ENCODE data around the gene TAS2R4.
A peak's percentile ranks its signal among the peaks of the same experiment; 100 is the strongest.
"Not testable (repeated sequence)": the region's sequence is repeated elsewhere in the genome, so short reads cannot be mapped to it uniquely, and the experiment has no call there.

Gene TAS2R4

GRCh38 chr7:141776374-141776773 lies at the start of gene TAS2R4:
Gene TAS2R4, plus strand, starts transcription at chr7:141776674. Its CDS starts 1,815 bp downstream, at chr7:141778489.
- DNase-seq (ENCODE audit: low spot score): no peak

- no peak for DNase-seq (ENCODE audit: low spot score)
Observed at GRCh38 chr7:141729020-141729419, 47.5 kb upstream of the TAS2R4 start.

DNA sequence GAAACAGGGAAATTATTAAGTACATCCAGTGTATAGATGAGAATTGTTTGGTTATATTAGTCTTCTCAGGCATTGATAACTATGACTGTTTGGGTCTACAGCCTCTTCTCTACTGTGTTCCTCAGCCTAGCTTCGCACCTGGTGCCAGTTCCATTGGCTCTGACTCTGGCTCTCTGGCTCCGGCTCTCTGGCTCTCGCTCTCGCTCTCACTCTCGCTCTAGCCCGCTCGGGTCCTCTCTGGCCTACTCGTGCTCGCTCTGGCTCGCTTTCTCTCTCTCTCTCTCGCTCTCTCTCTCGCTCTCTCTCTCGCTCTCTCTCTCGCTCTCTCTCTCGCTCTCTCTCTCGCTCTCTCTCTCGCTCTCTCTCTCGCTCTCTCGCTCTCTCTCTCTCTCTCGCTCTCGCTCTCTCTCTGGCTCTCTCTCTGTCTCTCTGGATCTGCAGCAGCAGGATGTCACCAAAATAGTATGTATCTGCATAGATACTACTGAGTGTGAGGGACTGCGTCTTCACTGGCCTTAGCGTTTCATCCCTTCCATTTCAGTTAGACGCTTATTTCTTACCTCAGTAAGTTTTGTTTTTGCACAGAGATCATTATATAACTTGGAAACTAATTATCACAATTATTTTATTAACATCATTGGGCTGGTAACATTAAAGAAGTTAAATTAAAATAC lies 44.9 kb upstream of the TAS2R4 start:
- no peak for DNase-seq (ENCODE audit: low spot score)

DNA sequence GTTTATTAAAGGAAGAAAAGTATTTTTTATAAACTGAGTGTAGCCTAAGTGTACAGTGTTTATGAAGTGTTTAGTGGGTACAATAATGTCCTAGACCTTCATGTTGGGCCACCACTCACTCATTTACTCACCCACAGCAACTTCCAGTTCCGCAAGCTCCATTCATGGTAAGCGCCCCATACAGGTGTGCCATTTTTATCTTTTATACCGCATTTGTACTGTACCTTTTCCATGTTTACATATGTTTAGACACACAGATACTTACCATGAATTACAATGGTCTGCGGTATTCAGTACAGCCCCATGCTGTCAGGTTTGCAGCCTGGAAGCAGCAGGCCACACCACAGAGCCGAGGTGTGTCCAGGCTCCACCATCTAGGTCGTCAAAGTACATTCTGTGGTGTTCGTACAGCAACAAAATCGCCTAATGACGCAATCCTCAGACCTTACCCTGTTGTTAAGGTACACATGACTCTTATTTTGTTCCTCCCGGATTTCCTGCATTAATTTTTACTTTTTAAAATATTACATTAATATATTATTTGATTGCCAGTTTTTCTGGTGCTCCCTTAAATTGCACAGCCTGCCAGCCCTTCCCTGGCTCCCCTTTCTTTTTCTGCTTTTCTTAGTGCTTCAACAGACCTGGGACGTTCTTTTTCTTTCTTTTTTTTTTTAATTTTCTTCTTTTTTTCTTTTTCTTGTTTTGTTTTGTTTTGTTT lies 39.2 kb upstream of the TAS2R4 start:
- DNase-seq (ENCODE audit: low spot score): peak; percentile 6

GRCh38 chr7:141737836-141738591 lies 38.5 kb upstream of the TAS2R4 start, which contains the start of gene SSBP1:
Gene SSBP1, plus strand, starts transcription at chr7:141738358. Its CDS starts 809 bp downstream, at chr7:141739167.
- peak; percentile 95 for DNase-seq (ENCODE audit: low spot score)

DNA sequence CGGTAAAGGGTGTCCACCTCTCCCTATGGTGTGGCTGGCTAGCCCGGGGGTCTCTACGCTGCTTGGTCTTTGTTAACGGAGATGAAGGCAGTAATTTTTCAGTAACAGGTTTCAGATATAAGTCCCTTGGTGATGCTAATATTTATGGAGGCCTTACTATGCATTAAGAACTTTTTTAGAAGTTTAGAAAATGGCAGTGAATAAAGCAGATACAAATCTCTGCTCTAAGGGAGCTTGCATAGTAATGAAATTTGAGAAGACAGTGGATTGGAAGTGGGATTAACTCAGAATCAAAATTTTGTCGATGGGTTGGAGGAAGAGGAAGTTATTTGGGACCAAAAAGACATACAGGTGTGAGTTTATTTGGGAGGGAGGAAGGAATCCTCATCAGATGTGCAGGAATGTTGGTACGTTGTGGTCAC lies 37.9 kb upstream of the TAS2R4 start:
- DNase-seq (ENCODE audit: low spot score): no peak

GRCh38 chr7:141739250-141739649 lies 37.2 kb upstream of the TAS2R4 start:
- no peak for DNase-seq (ENCODE audit: low spot score)

- DNase-seq (ENCODE audit: low spot score): no peak
Observed at GRCh38 chr7:141742229-141742628, 34.2 kb upstream of the TAS2R4 start.

GRCh38 chr7:141744131-141744530 lies 32.3 kb upstream of the TAS2R4 start:
- DNase-seq (ENCODE audit: low spot score): no peak

- DNase-seq (ENCODE audit: low spot score): no peak
Observed at GRCh38 chr7:141748396-141748795, 28.1 kb upstream of the TAS2R4 start.

GRCh38 chr7:141751904-141752303 lies 24.6 kb upstream of the TAS2R4 start:
- not testable (repeated sequence) for DNase-seq (ENCODE audit: low spot score)

DNA sequence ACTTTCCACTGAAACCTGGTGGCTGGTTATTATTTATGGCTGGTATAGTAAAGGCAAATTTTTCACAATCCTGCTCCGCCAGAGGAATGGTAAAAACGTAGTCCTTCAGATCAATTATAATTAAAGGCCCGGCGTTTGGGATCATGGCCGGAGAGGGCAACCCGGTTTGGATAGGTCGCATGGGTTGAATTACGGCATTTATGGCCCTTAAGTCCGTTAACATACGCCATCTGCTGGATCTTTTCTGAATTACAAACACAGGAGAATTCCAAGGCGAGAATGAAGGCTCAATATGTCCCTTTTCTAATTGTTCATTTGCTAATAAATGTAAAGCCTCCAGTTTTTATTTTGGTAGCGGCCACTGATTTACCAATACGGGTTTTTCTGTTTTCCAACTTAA lies 23.8 kb upstream of the TAS2R4 start:
- DNase-seq (ENCODE audit: low spot score): no peak

DNA sequence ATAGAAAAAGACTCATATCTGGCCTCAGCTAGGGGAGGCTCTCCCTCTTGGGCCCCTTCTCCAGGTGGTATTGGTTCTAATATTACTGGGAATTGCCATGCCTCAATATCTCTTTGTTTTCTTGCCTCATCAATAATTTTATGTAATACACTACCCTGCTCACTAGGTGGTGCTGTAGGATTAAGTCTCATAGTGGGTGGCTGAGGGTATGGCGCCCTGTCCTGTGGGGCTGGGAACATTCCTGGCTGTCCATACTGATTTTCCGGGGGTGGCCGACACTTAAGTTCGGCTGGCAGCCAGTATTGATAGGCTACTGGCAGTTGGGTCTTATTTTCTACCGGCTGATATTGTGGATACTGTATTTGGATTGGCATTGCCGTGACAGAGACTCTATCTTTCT lies 21.5 kb upstream of the TAS2R4 start:
- DNase-seq (ENCODE audit: low spot score): peak; percentile 21

- no peak for DNase-seq (ENCODE audit: low spot score)
Observed at GRCh38 chr7:141763797-141764196, 12.7 kb upstream of the TAS2R4 start, which contains the start of gene TAS2R3. Gene TAS2R3, plus strand, starts transcription at chr7:141764097. Its CDS starts 62 bp downstream, at chr7:141764159.

DNA sequence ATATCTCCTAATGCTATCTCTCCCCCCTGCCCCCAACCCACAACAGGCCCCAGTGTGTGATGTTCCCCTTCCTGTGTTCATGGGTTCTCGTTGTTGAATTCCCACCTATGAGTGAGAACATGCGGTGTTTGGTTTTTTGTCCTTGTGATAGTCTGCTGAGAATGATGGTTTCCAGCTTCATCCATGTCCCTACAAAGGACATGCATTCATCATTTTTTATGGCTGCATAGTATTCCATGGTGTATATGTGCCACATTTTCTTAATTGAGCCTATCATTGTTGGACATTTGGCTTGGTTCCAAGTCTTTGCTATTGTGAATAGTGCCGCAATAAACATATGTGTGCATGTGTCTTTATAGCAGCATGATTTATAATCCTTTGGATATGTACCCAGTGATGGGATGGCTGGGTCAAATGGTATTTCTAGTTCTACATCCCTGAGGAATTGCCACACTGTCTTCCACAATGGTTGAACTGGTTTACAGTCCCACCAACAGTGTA lies 6.3 kb upstream of the TAS2R4 start:
- not testable (repeated sequence) for DNase-seq (ENCODE audit: low spot score)

DNA sequence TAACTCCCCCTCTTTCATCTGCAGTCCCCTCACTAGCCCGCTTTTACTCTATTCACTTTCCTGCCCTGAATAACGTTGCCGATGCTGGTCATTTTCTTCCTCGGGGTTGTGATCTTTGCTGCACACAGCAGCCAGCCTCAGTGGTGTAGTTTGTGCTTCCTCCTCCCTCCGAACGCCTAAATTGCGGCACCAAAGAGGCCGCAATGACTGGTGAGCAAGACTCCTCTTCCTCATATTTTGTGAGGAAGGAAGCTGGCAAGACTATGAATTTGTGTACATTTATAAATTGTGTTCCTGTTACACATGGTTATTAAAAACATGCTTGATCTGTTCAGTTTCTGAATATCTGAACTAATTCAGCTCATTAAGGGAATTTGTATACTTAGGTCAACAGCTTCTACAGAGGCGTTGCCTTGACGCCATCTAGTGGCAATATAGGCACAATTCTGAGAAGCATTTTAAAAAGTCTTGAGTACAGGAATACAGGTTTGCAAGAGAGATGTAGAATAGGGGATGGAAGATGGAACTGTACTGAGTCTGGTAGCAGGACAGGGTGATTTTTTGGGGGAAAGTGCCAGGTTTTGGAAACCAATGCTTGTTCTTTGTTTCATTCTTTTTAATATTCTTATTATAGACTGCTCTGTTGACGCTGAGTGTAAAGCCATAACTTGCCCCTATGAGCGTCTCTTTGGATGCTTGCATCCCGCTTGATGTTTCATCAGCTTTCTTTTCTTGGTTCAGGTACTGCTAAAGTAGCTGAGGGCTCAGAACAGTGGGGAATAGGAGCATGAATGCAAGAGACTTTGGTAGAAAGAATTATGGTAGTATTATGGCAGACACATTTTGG lies 9.5 kb downstream of the TAS2R4 start:
- peak; percentile 51 for DNase-seq (ENCODE audit: low spot score)

DNA sequence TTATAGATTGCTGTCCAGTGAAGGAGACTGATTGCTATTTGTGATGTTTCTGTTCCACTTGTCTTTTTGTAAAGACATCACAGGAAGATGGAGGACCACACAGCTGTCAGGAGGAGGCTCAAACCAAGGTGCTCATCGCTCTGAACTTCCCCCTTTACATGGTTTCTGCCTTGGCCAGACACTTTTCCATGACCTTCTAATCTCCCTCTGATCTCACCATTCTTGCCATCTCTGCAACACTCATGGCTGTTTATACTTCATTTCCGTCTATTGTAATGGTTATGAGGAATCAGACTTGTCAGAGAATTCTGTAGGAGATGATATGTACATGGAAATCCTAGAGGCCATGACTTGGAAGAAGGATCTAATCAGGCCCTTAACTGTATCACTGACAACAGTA lies 11.8 kb downstream of the TAS2R4 start:
- DNase-seq (ENCODE audit: low spot score): no peak

- DNase-seq (ENCODE audit: low spot score): no peak
Observed at GRCh38 chr7:141789917-141790316, 13.4 kb downstream of the TAS2R4 start, which contains the start of gene TAS2R5. Gene TAS2R5, plus strand, starts transcription at chr7:141790217. Its CDS starts 145 bp downstream, at chr7:141790362.

DNA sequence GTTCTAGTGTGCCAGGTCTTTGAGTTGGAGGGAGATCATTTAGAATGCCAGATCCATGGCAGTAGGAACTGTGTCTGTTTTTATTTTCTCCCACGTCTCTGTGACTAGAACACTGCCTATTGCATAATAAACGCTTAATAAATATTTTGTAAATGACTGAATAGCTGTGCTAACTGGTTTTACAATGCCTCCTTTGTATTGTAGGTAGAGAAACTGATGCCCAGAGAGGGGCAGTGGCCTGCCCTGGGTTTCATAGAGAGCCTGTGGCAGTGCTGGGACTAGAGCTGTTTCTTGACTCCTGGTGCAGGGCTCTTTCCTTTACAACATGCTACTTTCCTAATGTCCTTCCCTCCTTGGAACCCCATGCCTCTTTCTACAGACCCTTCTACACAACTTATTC lies 16.1 kb downstream of the TAS2R4 start:
- DNase-seq (ENCODE audit: low spot score): no peak

DNA sequence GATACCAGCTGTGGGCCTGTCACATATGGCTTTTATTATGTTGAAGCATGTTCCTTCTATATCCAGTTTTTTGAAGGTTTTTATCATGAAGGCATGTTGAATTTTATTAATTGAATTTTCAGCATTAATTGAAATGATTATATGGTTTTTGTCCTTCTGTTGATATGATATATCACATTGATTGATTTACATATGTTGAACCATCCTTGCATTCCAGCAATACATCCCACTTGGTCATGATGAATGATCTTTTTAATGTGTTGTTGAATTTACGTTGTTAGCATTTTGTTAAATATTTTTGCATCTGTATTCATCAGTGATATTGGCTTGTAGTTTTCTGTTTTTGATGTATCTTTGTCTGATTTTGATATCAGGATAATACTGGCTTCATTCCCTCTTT lies 43.6 kb downstream of the TAS2R4 start:
- no peak for DNase-seq (ENCODE audit: low spot score)

DNA sequence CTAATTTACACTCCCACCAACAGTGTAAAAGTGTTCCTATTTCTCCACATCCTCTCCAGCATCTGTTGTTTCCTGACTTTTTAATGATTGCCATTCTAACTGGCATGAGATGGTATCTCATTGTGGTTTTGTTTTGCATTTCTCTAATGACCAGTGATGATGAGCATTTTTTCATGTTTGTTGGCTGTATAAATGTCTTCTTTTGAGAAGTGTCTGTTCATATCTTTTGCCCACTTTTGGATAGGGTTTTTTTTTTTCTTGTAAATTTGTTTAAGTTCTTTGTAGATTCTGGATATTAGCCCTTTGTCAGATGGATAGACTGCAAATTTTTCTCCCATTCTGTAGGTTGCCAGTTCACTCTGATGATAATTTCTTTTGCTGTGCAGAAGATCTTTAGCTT lies 46.0 kb downstream of the TAS2R4 start:
- not testable (repeated sequence) for DNase-seq (ENCODE audit: low spot score)

Measured in CD4-positive, alpha-beta T cell treated with Interleukin-2 at 100 ng/mL for 4 hours (primary cell).